ENCODE data around the gene ADAMTS2. TPM values are rescaled to one million over a fixed set of nuclear protein-coding genes. Genes with fewer than 3 reads are reported as not detected.

Gene ADAMTS2
- total and polyA plus RNA-seq, 5 donors from 2014 or later: 0.03 TPM; not detected in 4

- Mint-ChIP-seq H3K36me3 (no peaks in the 10 kb centered on the region), H3K27me3 (no peaks in the 10 kb centered on the region), H3K4me3 (no peak overlapping the region), H3K27ac (no peak overlapping the region), H3K9me3 (peaks cover 0 to 4% (median 0%) of the 10 kb centered on the region in 7 donors), H3K4me1 (no peaks in the 10 kb centered on the region)
- H3K9me3 ChIP-seq (ENCODE audit: control insufficient read depth in 2 of 2, low read length in 2 of 2): no peaks in the 10 kb centered on the region
- no peaks in the 10 kb centered on the region for H3K4me1 ChIP-seq (ENCODE audit: control insufficient read depth, insufficient read depth, low read length, poor library complexity, severe bottlenecking)
- no peaks in the 10 kb centered on the region for H3K27me3 ChIP-seq (ENCODE audit: control insufficient read depth, insufficient read depth, low read length)
- ATAC-seq (ENCODE audit: low read depth in 2 of 2) (no peak), DNase-seq (no peak)
- no peak overlapping the region for H3K4me3 ChIP-seq (ENCODE audit: low read depth, low read length)
- H3K36me3 ChIP-seq (ENCODE audit: control insufficient read depth, insufficient read depth, low read length): no peaks in the 10 kb centered on the region
- no peak overlapping the region for H3K27ac ChIP-seq (ENCODE audit: insufficient read depth, low read length, poor library complexity, severe bottlenecking)
Measured at GRCh38 chr5:179294891-179295777, 50.1 kb downstream of the ADAMTS2 start.

GRCh38 chr5:179294131-179294780 lies 51.0 kb downstream of the ADAMTS2 start:
- no peak overlapping the region for H3K27ac Mint-ChIP-seq
- H3K36me3 Mint-ChIP-seq: no peaks in the 10 kb centered on the region

GRCh38 chr5:179292681-179293635 lies 52.3 kb downstream of the ADAMTS2 start:
- Histone ChIP-seq H3K4me3 (ENCODE audit: low read depth, low read length) (no peak overlapping the region), H3K27me3 (ENCODE audit: control insufficient read depth, insufficient read depth, low read length) (no peaks in the 10 kb centered on the region), H3K36me3 (ENCODE audit: control insufficient read depth, insufficient read depth, low read length) (no peaks in the 10 kb centered on the region), H3K4me1 (ENCODE audit: control insufficient read depth, insufficient read depth, low read length, poor library complexity, severe bottlenecking) (no peaks in the 10 kb centered on the region), H3K9me3 (ENCODE audit: control insufficient read depth in 2 of 2, low read length in 2 of 2) (no peaks in the 10 kb centered on the region), H3K27ac (ENCODE audit: insufficient read depth, low read length, poor library complexity, severe bottlenecking) (no peak overlapping the region)
- DNase-seq (no peak), ATAC-seq (ENCODE audit: low read depth in 2 of 2) (no peak)
- no peaks in the 10 kb centered on the region for H3K27me3 Mint-ChIP-seq
- H3K9me3 Mint-ChIP-seq: no peaks in the 10 kb centered on the region
- H3K27ac Mint-ChIP-seq: no peak overlapping the region
- H3K4me3 Mint-ChIP-seq: no peak overlapping the region
- no peaks in the 10 kb centered on the region for H3K4me1 Mint-ChIP-seq
- no peaks in the 10 kb centered on the region for H3K36me3 Mint-ChIP-seq

More at GRCh38 chr5:179294131-179294780, 51.0 kb downstream of the ADAMTS2 start:
- Histone ChIP-seq H3K4me3 (ENCODE audit: low read depth, low read length) (no peak overlapping the region), H3K4me1 (ENCODE audit: control insufficient read depth, insufficient read depth, low read length, poor library complexity, severe bottlenecking) (no peaks in the 10 kb centered on the region), H3K27me3 (ENCODE audit: control insufficient read depth, insufficient read depth, low read length) (no peaks in the 10 kb centered on the region), H3K27ac (ENCODE audit: insufficient read depth, low read length, poor library complexity, severe bottlenecking) (no peak overlapping the region), H3K36me3 (ENCODE audit: control insufficient read depth, insufficient read depth, low read length) (no peaks in the 10 kb centered on the region), H3K9me3 (ENCODE audit: control insufficient read depth in 2 of 2, low read length in 2 of 2) (no peaks in the 10 kb centered on the region)
- ATAC-seq (ENCODE audit: low read depth in 2 of 2) (no peak), DNase-seq (no peak)
- H3K9me3 Mint-ChIP-seq: peaks cover 0 to 4% (median 0%) of the 10 kb centered on the region in 7 donors
- H3K4me1 Mint-ChIP-seq: no peaks in the 10 kb centered on the region
- no peak overlapping the region for H3K4me3 Mint-ChIP-seq
- H3K27me3 Mint-ChIP-seq: no peaks in the 10 kb centered on the region

- Histone ChIP-seq H3K4me1 (ENCODE audit: control insufficient read depth, insufficient read depth, low read length, poor library complexity, severe bottlenecking) (no peaks in the 10 kb centered on the region), H3K4me3 (ENCODE audit: low read depth, low read length) (no peak overlapping the region), H3K27me3 (ENCODE audit: control insufficient read depth, insufficient read depth, low read length) (no peaks in the 10 kb centered on the region), H3K9me3 (ENCODE audit: control insufficient read depth in 2 of 2, low read length in 2 of 2) (no peaks in the 10 kb centered on the region), H3K27ac (ENCODE audit: insufficient read depth, low read length, poor library complexity, severe bottlenecking) (no peak overlapping the region), H3K36me3 (ENCODE audit: control insufficient read depth, insufficient read depth, low read length) (no peaks in the 10 kb centered on the region)
- Mint-ChIP-seq H3K36me3 (no peaks in the 10 kb centered on the region), H3K9me3 (no peaks in the 10 kb centered on the region), H3K27me3 (no peaks in the 10 kb centered on the region), H3K27ac (no peak overlapping the region), H3K4me3 (no peak overlapping the region), H3K4me1 (no peaks in the 10 kb centered on the region)
- DNase-seq: no peak
- ATAC-seq (ENCODE audit: low read depth in 2 of 2): no peak
Measured at GRCh38 chr5:179292202-179292601, 53.1 kb downstream of the ADAMTS2 start.

- Histone ChIP-seq H3K9me3 (ENCODE audit: control insufficient read depth in 2 of 2, low read length in 2 of 2) (no peaks in the 10 kb centered on the region), H3K4me3 (ENCODE audit: low read depth, low read length) (no peak overlapping the region), H3K36me3 (ENCODE audit: control insufficient read depth, insufficient read depth, low read length) (no peaks in the 10 kb centered on the region), H3K27ac (ENCODE audit: insufficient read depth, low read length, poor library complexity, severe bottlenecking) (no peak overlapping the region), H3K4me1 (ENCODE audit: control insufficient read depth, insufficient read depth, low read length, poor library complexity, severe bottlenecking) (no peaks in the 10 kb centered on the region), H3K27me3 (ENCODE audit: control insufficient read depth, insufficient read depth, low read length) (no peaks in the 10 kb centered on the region)
- Mint-ChIP-seq H3K4me3 (no peak overlapping the region), H3K27ac (no peak overlapping the region), H3K36me3 (no peaks in the 10 kb centered on the region), H3K9me3 (no peaks in the 10 kb centered on the region), H3K4me1 (no peaks in the 10 kb centered on the region), H3K27me3 (no peaks in the 10 kb centered on the region)
- ATAC-seq (ENCODE audit: low read depth in 2 of 2) (no peak), DNase-seq (no peak)
Measured at GRCh38 chr5:179290681-179291540, 54.4 kb downstream of the ADAMTS2 start.

GRCh38 chr5:179289756-179290385 lies 55.4 kb downstream of the ADAMTS2 start:
- DNase-seq (no peak), ATAC-seq (ENCODE audit: low read depth in 2 of 2) (no peak)
- Histone ChIP-seq H3K4me3 (ENCODE audit: low read depth, low read length) (no peak overlapping the region), H3K9me3 (ENCODE audit: control insufficient read depth in 2 of 2, low read length in 2 of 2) (no peaks in the 10 kb centered on the region), H3K27me3 (ENCODE audit: control insufficient read depth, insufficient read depth, low read length) (no peaks in the 10 kb centered on the region), H3K36me3 (ENCODE audit: control insufficient read depth, insufficient read depth, low read length) (no peaks in the 10 kb centered on the region), H3K4me1 (ENCODE audit: control insufficient read depth, insufficient read depth, low read length, poor library complexity, severe bottlenecking) (no peaks in the 10 kb centered on the region), H3K27ac (ENCODE audit: insufficient read depth, low read length, poor library complexity, severe bottlenecking) (no peak overlapping the region)
- H3K9me3 Mint-ChIP-seq: no peaks in the 10 kb centered on the region
- H3K4me1 Mint-ChIP-seq: no peaks in the 10 kb centered on the region
- H3K27ac Mint-ChIP-seq: no peak overlapping the region
- H3K4me3 Mint-ChIP-seq: no peak overlapping the region
- no peaks in the 10 kb centered on the region for H3K36me3 Mint-ChIP-seq
- H3K27me3 Mint-ChIP-seq: no peaks in the 10 kb centered on the region

Data from CD4-positive, CD25-positive, alpha-beta regulatory T cell (primary cell).